Calu3 (cell line): ENCODE data around the gene LCOR. TPM values are rescaled to one million over a fixed set of nuclear protein-coding genes. Genes with fewer than 3 reads are reported as not detected.

ENCODE experiments used
- BruUV-seq: library from RNA; stranded (reverse); fragments of 400-500 nt; replicated peaks from 2 replicates; lab custom pipeline; 2021; lab: Mats Ljungman, UMichigan
- CTCF ChIA-PET: fragments of 300-600 bp; sonication (Branson Sonifier 250); formaldehyde crosslinking; loops from one replicate; lab custom pipeline; 2022; ENCODE audit warnings: antibody characterized with exemption; lab: Charles Lee
- DNase-seq: peaks from one replicate; pipeline ENCODE4 v3.0.0; 2022
- H3K27ac Mint-ChIP-seq: one replicate; pipeline ENCODE4 v1.8.0; 2022; ENCODE audit warnings: mixed read lengths; ENCODE audit not compliant: unreplicated experiment
- H3K27me3 Mint-ChIP-seq: one replicate; pipeline ENCODE4 v1.8.0; 2022; ENCODE audit warnings: mixed read lengths; ENCODE audit not compliant: unreplicated experiment
- H3K36me3 Mint-ChIP-seq: one replicate; pipeline ENCODE4 v1.8.0; 2022; ENCODE audit warnings: mild to moderate bottlenecking, moderate library complexity, mixed read lengths; ENCODE audit not compliant: insufficient read depth, unreplicated experiment
- H3K4me1 Mint-ChIP-seq: one replicate; pipeline ENCODE4 v1.8.0; 2022; ENCODE audit warnings: mild to moderate bottlenecking, low read depth, mixed read lengths; ENCODE audit not compliant: unreplicated experiment
- H3K4me3 Mint-ChIP-seq: one replicate; pipeline ENCODE4 v1.8.0; 2022; ENCODE audit warnings: mild to moderate bottlenecking, low read depth, moderate library complexity, mixed read lengths; ENCODE audit not compliant: unreplicated experiment
- H3K9me3 Mint-ChIP-seq: one replicate; pipeline ENCODE4 v1.8.0; 2022; ENCODE audit warnings: low read depth, mixed read lengths; ENCODE audit not compliant: unreplicated experiment
- CTCF ChIP-seq: fragments of 200-600 bp; IDR thresholded peaks from one replicate; pipeline ENCODE4 v1.8.0; 2022; ENCODE audit warnings: antibody characterized with exemption; ENCODE audit not compliant: unreplicated experiment
- intact Hi-C: fragments of 100-400 bp; cut with micrococcal nuclease; formaldehyde crosslinking; loops from one replicate; pipeline ENCODE4 v1.10.0; 2022; ENCODE audit not compliant: unreplicated experiment
- total RNA-seq: library from RNA; stranded (reverse); gene quantifications from 2 replicates; pipeline ENCODE4 v1.2.3, GENCODE V29; 2022

The LCOR gene
- total RNA-seq, 1 experiment from 2014 or later = 50.1 TPM

GRCh38 chr10:96912405-96912804 lies 80.3 kb downstream of the LCOR start:
- Mint-ChIP-seq H3K9me3 (no peaks in the 10 kb centered on the region), H3K4me3 (no peak overlapping the region), H3K27ac (no peak overlapping the region), H3K27me3 (no peaks in the 10 kb centered on the region), H3K4me1 (peaks cover 10% of the 10 kb centered on the region), H3K36me3 (peaks cover 11% of the 10 kb centered on the region)
- no TSS peak for BruUV-seq
- CTCF ChIA-PET = no interaction called here
- intact Hi-C loops = no loop called here
- no peak for DNase-seq
- TF ChIP-seq CTCF = no peak

- no peak overlapping the region for H3K4me3 Mint-ChIP-seq
- H3K9me3 Mint-ChIP-seq = no peaks in the 10 kb centered on the region
- H3K36me3 Mint-ChIP-seq = peaks cover 11% of the 10 kb centered on the region
- CTCF ChIA-PET = no interaction called here
- no peaks in the 10 kb centered on the region for H3K27me3 Mint-ChIP-seq
- no peak overlapping the region for H3K27ac Mint-ChIP-seq
- intact Hi-C loops = no loop called here
- no peak for TF ChIP-seq CTCF
- H3K4me1 Mint-ChIP-seq = peaks cover 14% of the 10 kb centered on the region
- BruUV-seq = no TSS peak
- no peak for DNase-seq
Observed at GRCh38 chr10:96913906-96914305, 81.8 kb downstream of the LCOR start.

GRCh38 chr10:96917628-96918027 lies 85.5 kb downstream of the LCOR start:
- intact Hi-C loops = no loop called here
- Mint-ChIP-seq H3K9me3 (no peaks in the 10 kb centered on the region), H3K4me1 (peaks cover 13% of the 10 kb centered on the region), H3K27ac (no peak overlapping the region), H3K4me3 (no peak overlapping the region), H3K36me3 (peaks cover 6% of the 10 kb centered on the region), H3K27me3 (no peaks in the 10 kb centered on the region)
- DNase-seq = no peak
- CTCF ChIA-PET = no interaction called here
- TF ChIP-seq CTCF = no peak
- no TSS peak for BruUV-seq

GRCh38 chr10:96918214-96919002 lies 86.3 kb downstream of the LCOR start:
- no peaks in the 10 kb centered on the region for H3K9me3 Mint-ChIP-seq
- CTCF ChIA-PET = no interaction called here
- DNase-seq = no peak
- H3K27ac Mint-ChIP-seq = no peak overlapping the region
- H3K36me3 Mint-ChIP-seq = no peaks in the 10 kb centered on the region
- intact Hi-C loops = no loop called here
- H3K4me3 Mint-ChIP-seq = no peak overlapping the region
- BruUV-seq = no TSS peak
- no peak for TF ChIP-seq CTCF
- peaks cover 13% of the 10 kb centered on the region for H3K4me1 Mint-ChIP-seq
- no peaks in the 10 kb centered on the region for H3K27me3 Mint-ChIP-seq
